ENCODE data around the gene DENND10.

The DENND10 gene

DNA sequence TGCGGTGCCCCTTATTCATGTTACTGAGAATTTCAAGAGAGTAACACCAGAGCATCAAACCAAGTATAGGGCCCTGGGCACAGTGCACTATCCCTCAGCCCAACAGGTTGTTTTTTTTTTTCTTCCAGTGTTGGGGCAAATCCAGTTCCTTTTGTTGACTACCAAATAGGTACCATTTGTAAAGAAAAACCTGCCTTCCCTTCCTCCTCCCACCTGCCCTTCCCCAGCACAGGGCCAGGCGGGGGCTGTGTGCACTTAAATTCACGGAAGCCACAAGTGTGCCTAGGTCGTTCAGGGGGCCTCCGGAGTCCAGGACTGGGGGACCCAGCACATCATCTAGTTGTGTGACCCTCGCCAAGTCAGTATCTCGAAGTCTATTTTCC lies 62.2 kb downstream of the DENND10 start:
- Histone ChIP-seq H3K27me3 (ENCODE audit: control insufficient read depth in 3 of 3, insufficient read depth in 3 of 3, low read depth in 1 of 3, low read length in 3 of 3) (peaks cover 0 to 2% (median 0%) of the 10 kb centered on the region in 3 experiments), H3K14ac (ENCODE audit: low read length) (no peak overlapping the region), H3K9me3 (replicated peaks in 1 of 2; ENCODE audit: control insufficient read depth in 2 of 2, insufficient read depth in 1 of 2, low read depth in 1 of 2, low read length in 2 of 2) (no peaks in the 10 kb centered on the region), H3K79me1 (ENCODE audit: low read depth, low read length) (peaks cover 2% of the 10 kb centered on the region), H3K4me1 (ENCODE audit: control insufficient read depth in 2 of 2, insufficient read depth in 1 of 2, low read depth in 1 of 2, low read length in 2 of 2) (peaks cover 10 to 12% of the 10 kb centered on the region in 2 donors), H2BK12ac (ENCODE audit: low read length) (no peak overlapping the region), H3K9ac (ENCODE audit: low read depth, low read length, poor library complexity) (peak overlapping the region; percentile 80), H2AK5ac (ENCODE audit: low read depth, low read length) (peak overlapping the region; percentile 64), H4K91ac (ENCODE audit: low read depth, low read length, poor library complexity) (no peak overlapping the region), H3K18ac (ENCODE audit: low read length) (peak overlapping the region; percentile 98), H2AFZ (ENCODE audit: low read length) (peak overlapping the region; percentile 99), H3K4ac (ENCODE audit: low read length) (no peak overlapping the region), H3K27ac (replicated peaks; ENCODE audit: low read length) (no peak overlapping the region), H3K4me2 (ENCODE audit: insufficient read depth, low read length, poor library complexity, severe bottlenecking) (peak overlapping the region; percentile 98), H3K36me3 (replicated peaks in 1 of 2; ENCODE audit: control insufficient read depth in 2 of 2, insufficient read depth in 2 of 2, low read length in 2 of 2) (peaks cover 15 to 51% of the 10 kb centered on the region in 2 donors), H2BK5ac (ENCODE audit: low read length) (peak overlapping the region; percentile 68), H4K8ac (ENCODE audit: low read depth, low read length) (no peak overlapping the region), H2BK120ac (ENCODE audit: low read depth, low read length) (no peak overlapping the region), H2BK15ac (ENCODE audit: low read length) (no peak overlapping the region), H3K23ac (ENCODE audit: low read depth, low read length, poor library complexity) (peak overlapping the region; percentile 98), H3K4me3 (ENCODE audit: low read length in 2 of 2) (peak overlapping the region; percentile 53 to 90)
- WGBS, 2 donors (ENCODE audit: extremely low coverage in 2 of 2, insufficient read length in 2 of 2, insufficient replicate concordance in 1 of 2) = no CpG with 5 or more reads among the region's 7 CpGs
- DNase-seq (ENCODE audit: low spot score) = no peak

GRCh38 chr10:119166564-119166963 lies 62.7 kb downstream of the DENND10 start:
- no peak overlapping the region for H3K18ac ChIP-seq (ENCODE audit: low read length)
- DNase-seq (ENCODE audit: low spot score) = no peak
- H3K4me3 ChIP-seq (ENCODE audit: low read length in 2 of 2) = no peak overlapping the region
- H2BK5ac ChIP-seq (ENCODE audit: low read length) = no peak overlapping the region
- H2BK15ac ChIP-seq (ENCODE audit: low read length) = no peak overlapping the region
- H3K27me3 ChIP-seq (ENCODE audit: control insufficient read depth in 3 of 3, insufficient read depth in 3 of 3, low read depth in 1 of 3, low read length in 3 of 3) = peaks cover 0 to 2% (median 0%) of the 10 kb centered on the region in 3 experiments
- no peak overlapping the region for H2BK12ac ChIP-seq (ENCODE audit: low read length)
- no peak overlapping the region for H3K27ac ChIP-seq (replicated peaks; ENCODE audit: low read length)
- H3K23ac ChIP-seq (ENCODE audit: low read depth, low read length, poor library complexity) = no peak overlapping the region
- H3K4me1 ChIP-seq (ENCODE audit: control insufficient read depth in 2 of 2, insufficient read depth in 1 of 2, low read depth in 1 of 2, low read length in 2 of 2) = peaks cover 10 to 12% of the 10 kb centered on the region in 2 donors
- no peak overlapping the region for H2AFZ ChIP-seq (ENCODE audit: low read length)
- H2BK120ac ChIP-seq (ENCODE audit: low read depth, low read length) = no peak overlapping the region
- H2AK5ac ChIP-seq (ENCODE audit: low read depth, low read length) = peak overlapping the region; percentile 64
- peaks cover 2% of the 10 kb centered on the region for H3K79me1 ChIP-seq (ENCODE audit: low read depth, low read length)
- no CpG with 5 or more reads among the region's 8 CpGs for WGBS, 2 donors (ENCODE audit: extremely low coverage in 2 of 2, insufficient read length in 2 of 2, insufficient replicate concordance in 1 of 2)
- no peak overlapping the region for H3K4me2 ChIP-seq (ENCODE audit: insufficient read depth, low read length, poor library complexity, severe bottlenecking)
- no peaks in the 10 kb centered on the region for H3K9me3 ChIP-seq (replicated peaks in 1 of 2; ENCODE audit: control insufficient read depth in 2 of 2, insufficient read depth in 1 of 2, low read depth in 1 of 2, low read length in 2 of 2)
- H4K91ac ChIP-seq (ENCODE audit: low read depth, low read length, poor library complexity) = no peak overlapping the region
- peaks cover 19 to 53% of the 10 kb centered on the region in 2 donors for H3K36me3 ChIP-seq (replicated peaks in 1 of 2; ENCODE audit: control insufficient read depth in 2 of 2, insufficient read depth in 2 of 2, low read length in 2 of 2)
- no peak overlapping the region for H3K4ac ChIP-seq (ENCODE audit: low read length)
- no peak overlapping the region for H4K8ac ChIP-seq (ENCODE audit: low read depth, low read length)
- H3K14ac ChIP-seq (ENCODE audit: low read length) = no peak overlapping the region
- no peak overlapping the region for H3K9ac ChIP-seq (ENCODE audit: low read depth, low read length, poor library complexity)

- H3K79me1 ChIP-seq (ENCODE audit: low read depth, low read length) = peaks cover 2% of the 10 kb centered on the region
- H3K9ac ChIP-seq (ENCODE audit: low read depth, low read length, poor library complexity) = no peak overlapping the region
- H4K8ac ChIP-seq (ENCODE audit: low read depth, low read length) = no peak overlapping the region
- peaks cover 10 to 12% of the 10 kb centered on the region in 2 donors for H3K4me1 ChIP-seq (ENCODE audit: control insufficient read depth in 2 of 2, insufficient read depth in 1 of 2, low read depth in 1 of 2, low read length in 2 of 2)
- H4K91ac ChIP-seq (ENCODE audit: low read depth, low read length, poor library complexity) = no peak overlapping the region
- H3K4ac ChIP-seq (ENCODE audit: low read length) = no peak overlapping the region
- no peak overlapping the region for H2BK12ac ChIP-seq (ENCODE audit: low read length)
- H3K9me3 ChIP-seq (replicated peaks in 1 of 2; ENCODE audit: control insufficient read depth in 2 of 2, insufficient read depth in 1 of 2, low read depth in 1 of 2, low read length in 2 of 2) = peaks cover 0 to 1% of the 10 kb centered on the region in 2 donors
- H3K14ac ChIP-seq (ENCODE audit: low read length) = no peak overlapping the region
- H3K18ac ChIP-seq (ENCODE audit: low read length) = no peak overlapping the region
- no peak overlapping the region for H3K27ac ChIP-seq (replicated peaks; ENCODE audit: low read length)
- no peak overlapping the region for H3K4me2 ChIP-seq (ENCODE audit: insufficient read depth, low read length, poor library complexity, severe bottlenecking)
- no peak overlapping the region for H2AK5ac ChIP-seq (ENCODE audit: low read depth, low read length)
- no peak overlapping the region for H3K23ac ChIP-seq (ENCODE audit: low read depth, low read length, poor library complexity)
- peaks cover 22 to 54% of the 10 kb centered on the region in 2 donors for H3K36me3 ChIP-seq (replicated peaks in 1 of 2; ENCODE audit: control insufficient read depth in 2 of 2, insufficient read depth in 2 of 2, low read length in 2 of 2)
- no peak for DNase-seq (ENCODE audit: low spot score)
- no peak overlapping the region for H2AFZ ChIP-seq (ENCODE audit: low read length)
- H3K4me3 ChIP-seq (ENCODE audit: low read length in 2 of 2) = no peak overlapping the region
- H2BK5ac ChIP-seq (ENCODE audit: low read length) = no peak overlapping the region
- H2BK120ac ChIP-seq (ENCODE audit: low read depth, low read length) = no peak overlapping the region
- peaks cover 0 to 2% (median 0%) of the 10 kb centered on the region in 3 experiments for H3K27me3 ChIP-seq (ENCODE audit: control insufficient read depth in 3 of 3, insufficient read depth in 3 of 3, low read depth in 1 of 3, low read length in 3 of 3)
- H2BK15ac ChIP-seq (ENCODE audit: low read length) = no peak overlapping the region
- WGBS, 2 donors (ENCODE audit: extremely low coverage in 2 of 2, insufficient read length in 2 of 2, insufficient replicate concordance in 1 of 2) = 100% methylated on average over 1 of the region's 8 CpGs; no CpG with 5 or more reads in 1 of the 2 donors
Observed at GRCh38 chr10:119167041-119167440, 63.1 kb downstream of the DENND10 start.

GRCh38 chr10:119174109-119174508 lies 70.2 kb downstream of the DENND10 start:
- Histone ChIP-seq H3K27me3 (ENCODE audit: control insufficient read depth in 3 of 3, insufficient read depth in 3 of 3, low read depth in 1 of 3, low read length in 3 of 3) (no peaks in the 10 kb centered on the region), H2BK12ac (ENCODE audit: low read length) (no peak overlapping the region), H3K18ac (ENCODE audit: low read length) (no peak overlapping the region), H3K4ac (ENCODE audit: low read length) (no peak overlapping the region), H2AK5ac (ENCODE audit: low read depth, low read length) (no peak overlapping the region), H3K4me2 (ENCODE audit: insufficient read depth, low read length, poor library complexity, severe bottlenecking) (no peak overlapping the region), H2BK5ac (ENCODE audit: low read length) (no peak overlapping the region), H3K9me3 (replicated peaks in 1 of 2; ENCODE audit: control insufficient read depth in 2 of 2, insufficient read depth in 1 of 2, low read depth in 1 of 2, low read length in 2 of 2) (peaks cover 0 to 1% of the 10 kb centered on the region in 2 donors), H2AFZ (ENCODE audit: low read length) (no peak overlapping the region), H3K9ac (ENCODE audit: low read depth, low read length, poor library complexity) (no peak overlapping the region), H4K8ac (ENCODE audit: low read depth, low read length) (no peak overlapping the region), H2BK15ac (ENCODE audit: low read length) (no peak overlapping the region), H3K36me3 (replicated peaks in 1 of 2; ENCODE audit: control insufficient read depth in 2 of 2, insufficient read depth in 2 of 2, low read length in 2 of 2) (peaks cover 41 to 77% of the 10 kb centered on the region in 2 donors), H3K23ac (ENCODE audit: low read depth, low read length, poor library complexity) (no peak overlapping the region), H3K4me1 (ENCODE audit: control insufficient read depth in 2 of 2, insufficient read depth in 1 of 2, low read depth in 1 of 2, low read length in 2 of 2) (peaks cover 5 to 9% of the 10 kb centered on the region in 2 donors), H3K27ac (replicated peaks; ENCODE audit: low read length) (no peak overlapping the region), H2BK120ac (ENCODE audit: low read depth, low read length) (no peak overlapping the region), H3K14ac (ENCODE audit: low read length) (no peak overlapping the region), H3K79me1 (ENCODE audit: low read depth, low read length) (peaks cover 5% of the 10 kb centered on the region), H4K91ac (ENCODE audit: low read depth, low read length, poor library complexity) (no peak overlapping the region), H3K4me3 (ENCODE audit: low read length in 2 of 2) (no peak overlapping the region)
- no CpG with 5 or more reads among the region's 2 CpGs for WGBS, 2 donors (ENCODE audit: extremely low coverage in 2 of 2, insufficient read length in 2 of 2, insufficient replicate concordance in 1 of 2)
- DNase-seq (ENCODE audit: low spot score) = no peak
